Superior temporal gyrus (tissue), 1 donor: ENCODE results near the gene MS4A6E.
"Not testable (repeated sequence)": the region's sequence is repeated elsewhere in the genome, so short reads cannot be mapped to it uniquely, and the experiment has no call there.

Experiments used
- DNase-seq: peaks from one replicate; pipeline ENCODE4 v3.0.0-alpha.2; 2016; ENCODE audit errors: extremely low spot score

The MS4A6E gene

GRCh38 chr11:60336767-60337391 lies 9.8 kb downstream of the MS4A6E start:
- DNase-seq: no peak

- no peak for DNase-seq
These were observed 11.0 kb downstream of the MS4A6E start for GRCh38 chr11:60338053-60338452.

- no peak for DNase-seq
These were observed 12.3 kb downstream of the MS4A6E start for GRCh38 chr11:60339356-60339755.

- DNase-seq: no peak
These were observed 16.1 kb downstream of the MS4A6E start for GRCh38 chr11:60343094-60343704.

GRCh38 chr11:60344146-60344545 lies 17.1 kb downstream of the MS4A6E start:
- no peak for DNase-seq

GRCh38 chr11:60345489-60345888 lies 18.4 kb downstream of the MS4A6E start:
- DNase-seq: no peak

- no peak for DNase-seq
These were observed 20.2 kb downstream of the MS4A6E start for GRCh38 chr11:60347084-60347797.

GRCh38 chr11:60348116-60348515 lies 21.1 kb downstream of the MS4A6E start:
- DNase-seq: no peak

- no peak for DNase-seq
These were observed 22.9 kb downstream of the MS4A6E start for GRCh38 chr11:60349990-60350389.

GRCh38 chr11:60357771-60358170 lies 30.7 kb downstream of the MS4A6E start:
- no peak for DNase-seq

- DNase-seq: no peak
These were observed 33.6 kb downstream of the MS4A6E start for GRCh38 chr11:60360621-60361020.

GRCh38 chr11:60362241-60362640 lies 35.2 kb downstream of the MS4A6E start:
- DNase-seq: no peak

GRCh38 chr11:60363542-60364470 lies 36.8 kb downstream of the MS4A6E start:
- DNase-seq: peak; percentile 88

- DNase-seq: not testable (repeated sequence)
These were observed 39.3 kb downstream of the MS4A6E start for GRCh38 chr11:60366262-60366904.

- no peak for DNase-seq
These were observed 40.0 kb downstream of the MS4A6E start for GRCh38 chr11:60367009-60367408.

GRCh38 chr11:60367896-60368295 lies 40.8 kb downstream of the MS4A6E start:
- DNase-seq: no peak

GRCh38 chr11:60370252-60370810 lies 43.3 kb downstream of the MS4A6E start:
- DNase-seq: no peak

GRCh38 chr11:60370811-60371298 lies 43.8 kb downstream of the MS4A6E start:
- no peak for DNase-seq

- DNase-seq: no peak
These were observed 44.3 kb downstream of the MS4A6E start for GRCh38 chr11:60371386-60371785.

- no peak for DNase-seq
These were observed 44.8 kb downstream of the MS4A6E start for GRCh38 chr11:60371854-60372253.

- no peak for DNase-seq
These were observed 45.7 kb downstream of the MS4A6E start for GRCh38 chr11:60372767-60373166.
